NCI-H82 treated with DMSO at 0.1 percent for 48 hours (cell line): ENCODE measurements around the gene ARHGEF12.

Experiments
- DNase-seq: peaks from one replicate; lab custom pipeline; 2025; ENCODE audit not compliant: unreplicated experiment; lab: John Stamatoyannopoulos, UW

ARHGEF12 gene

DNA sequence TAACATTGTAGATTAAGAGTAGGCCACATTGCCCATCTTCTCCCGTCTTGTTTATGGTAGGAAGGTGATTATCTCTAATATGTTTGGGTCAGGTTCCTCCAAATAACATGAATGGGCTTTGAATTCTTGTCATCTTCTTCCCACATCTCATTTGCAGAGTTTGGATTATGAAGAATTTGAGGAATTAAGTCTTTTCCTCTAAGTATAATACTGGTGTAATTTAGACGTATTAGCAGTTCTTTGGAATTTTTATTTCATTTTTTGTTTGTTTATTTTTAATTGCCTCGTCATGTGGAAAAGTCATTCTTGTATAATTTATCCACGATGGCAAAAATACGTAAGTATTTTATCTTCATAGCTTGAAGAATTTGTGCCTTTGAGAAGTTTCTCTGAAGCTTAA, 73.4 kb downstream of the ARHGEF12 start:
- no peak for DNase-seq

- no peak for DNase-seq
Measured at GRCh38 chr11:120410622-120411380, 74.6 kb downstream of the ARHGEF12 start.

- DNase-seq = peak; percentile 12
Measured at GRCh38 chr11:120413480-120413879, 77.3 kb downstream of the ARHGEF12 start.

DNA sequence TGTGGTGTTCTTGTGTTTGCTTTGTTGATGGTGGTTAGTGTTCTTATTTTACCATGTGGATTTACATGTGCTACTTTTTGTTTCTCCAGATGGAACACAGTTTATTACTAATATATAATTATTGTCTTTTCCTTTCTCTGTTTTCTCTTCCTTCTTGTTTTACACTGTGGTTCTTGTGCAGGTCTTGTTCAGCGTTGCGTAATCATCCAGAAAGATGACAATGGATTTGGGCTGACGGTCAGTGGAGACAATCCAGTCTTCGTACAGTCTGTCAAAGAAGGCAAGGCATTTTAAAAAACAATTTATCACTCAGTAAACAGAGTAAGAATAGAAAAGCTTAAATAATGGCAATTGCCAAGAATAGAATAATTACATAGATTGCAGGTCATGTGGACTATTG, 84.4 kb downstream of the ARHGEF12 start:
- no peak for DNase-seq

DNA sequence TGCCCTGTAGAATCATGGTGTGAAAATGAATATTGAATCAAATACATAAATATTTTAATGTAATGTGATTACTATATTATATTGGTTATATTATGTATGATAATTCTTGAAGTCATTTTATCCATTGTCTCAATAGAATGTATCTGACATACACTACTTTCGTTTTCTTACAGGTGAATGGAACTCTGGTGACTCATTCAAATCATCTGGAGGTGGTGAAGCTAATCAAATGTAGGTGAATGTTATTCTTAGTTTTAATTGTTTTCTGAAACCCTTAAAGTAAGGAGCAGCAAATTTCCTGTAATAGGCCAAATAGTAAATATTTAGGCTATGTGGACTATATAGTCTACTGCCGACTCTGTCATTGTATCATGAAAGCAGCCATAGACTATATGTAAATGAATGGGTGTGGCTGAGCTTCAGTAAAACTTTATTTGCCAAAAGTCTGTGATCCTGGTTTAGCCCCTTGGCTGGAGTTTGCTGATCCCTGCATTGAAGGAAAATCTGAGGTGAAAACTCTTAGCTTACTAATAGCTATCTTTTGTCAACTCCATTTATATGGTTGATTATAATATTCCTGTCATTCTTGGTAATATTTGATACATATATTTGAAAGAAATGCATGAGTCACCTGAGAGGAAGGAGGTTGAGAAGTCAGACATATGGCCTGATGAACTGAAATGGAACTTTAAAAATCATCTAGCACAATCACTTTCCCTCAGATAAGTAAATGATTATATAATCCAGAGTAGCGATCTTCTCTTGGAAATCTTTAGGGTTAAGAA, 88.2 kb downstream of the ARHGEF12 start:
- DNase-seq = no peak

DNA sequence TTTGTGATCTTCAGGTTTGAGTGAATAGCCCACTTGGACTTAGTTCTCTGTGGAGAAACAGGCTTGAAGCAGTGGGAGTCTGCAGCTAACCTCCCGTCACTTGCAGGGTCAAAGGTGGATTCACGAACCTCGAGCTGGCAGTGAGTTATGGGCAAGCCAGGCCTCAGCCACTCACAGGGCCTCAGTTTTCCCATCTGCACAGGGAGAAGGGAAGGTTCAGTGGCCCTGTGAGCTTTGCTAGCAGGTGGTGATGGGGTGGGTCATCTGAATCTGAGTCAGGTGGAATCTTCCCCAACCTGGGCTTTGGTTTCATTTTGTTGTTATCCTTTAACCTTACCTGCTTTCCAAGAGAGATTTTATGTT, 88.7 kb downstream of the ARHGEF12 start:
- DNase-seq = no peak

DNA sequence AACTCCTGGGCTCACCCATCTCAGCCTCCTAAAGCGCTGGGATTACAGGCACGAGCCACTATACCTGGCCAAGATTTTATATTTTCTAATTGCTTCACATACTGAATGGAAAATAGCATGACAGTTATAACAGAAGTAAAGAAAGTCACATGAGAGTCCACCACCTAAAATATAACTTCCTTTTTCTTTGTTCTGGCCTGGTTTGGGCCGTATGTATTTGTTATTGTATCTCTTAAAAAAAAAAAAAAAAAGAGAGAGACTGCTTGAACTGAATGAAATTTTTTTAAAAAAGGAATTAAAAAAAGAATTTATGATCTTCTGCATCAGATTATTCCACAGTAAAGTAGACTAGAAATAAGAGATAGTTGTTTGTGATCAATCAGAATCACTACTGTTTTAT, 89.3 kb downstream of the ARHGEF12 start:
- DNase-seq = no peak

DNA sequence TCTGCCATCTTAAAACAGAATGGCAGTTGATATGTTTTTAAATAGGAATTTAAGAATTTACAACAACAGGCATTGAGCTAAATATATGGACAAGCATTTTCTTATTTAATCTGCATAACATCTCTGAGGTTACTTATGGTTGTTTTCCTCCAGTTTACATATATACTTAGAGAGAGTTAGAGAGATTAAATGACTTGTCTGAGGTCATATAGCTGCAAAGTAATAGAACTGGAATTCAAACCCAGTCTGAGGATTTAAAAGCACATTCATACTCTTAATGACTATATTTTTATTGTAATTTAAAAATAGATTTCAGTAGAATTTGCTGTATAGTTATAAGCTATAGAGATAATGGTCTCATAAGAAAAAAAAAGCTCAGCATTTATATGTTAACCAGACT, 93.9 kb downstream of the ARHGEF12 start:
- DNase-seq = no peak

DNA sequence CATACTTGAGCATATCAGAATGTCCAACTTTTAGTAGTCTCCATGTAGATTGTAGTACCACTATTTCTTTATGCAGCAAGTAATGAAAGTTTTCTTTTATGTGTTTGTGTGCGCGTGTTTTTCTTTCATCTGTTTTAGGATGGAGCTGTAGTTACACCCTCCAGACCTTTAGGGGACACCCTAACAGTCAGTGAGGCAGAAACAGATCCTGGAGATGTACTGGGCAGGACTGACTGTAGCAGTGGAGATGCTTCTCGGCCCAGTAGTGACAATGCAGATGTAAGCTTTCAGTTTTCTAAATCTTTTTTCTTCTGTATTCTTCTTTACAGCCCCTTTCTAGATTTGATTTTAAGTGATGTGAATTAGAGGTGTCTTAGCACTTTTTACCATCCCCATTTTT, 95.4 kb downstream of the ARHGEF12 start:
- no peak for DNase-seq

GRCh38 chr11:120432056-120433018, 96.1 kb downstream of the ARHGEF12 start:
- no peak for DNase-seq

DNA sequence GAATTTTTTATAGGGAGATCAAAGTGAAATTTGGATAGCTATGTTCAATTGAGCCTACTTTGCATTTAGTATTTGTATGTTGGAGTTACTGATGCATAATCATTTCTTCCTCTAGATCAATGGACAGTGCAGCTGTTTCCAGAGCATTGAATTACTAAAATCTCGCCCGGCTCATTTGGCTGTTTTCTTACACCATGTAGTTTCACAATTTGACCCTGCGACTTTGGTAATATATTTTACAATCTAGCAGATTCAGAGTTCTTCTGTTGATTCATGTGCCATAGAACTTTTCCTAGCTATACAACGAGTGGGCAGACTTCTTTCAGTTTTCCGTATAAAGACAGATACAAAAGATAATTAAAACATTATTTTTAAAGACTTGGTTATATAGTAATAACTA, 105.4 kb downstream of the ARHGEF12 start:
- no peak for DNase-seq

DNA sequence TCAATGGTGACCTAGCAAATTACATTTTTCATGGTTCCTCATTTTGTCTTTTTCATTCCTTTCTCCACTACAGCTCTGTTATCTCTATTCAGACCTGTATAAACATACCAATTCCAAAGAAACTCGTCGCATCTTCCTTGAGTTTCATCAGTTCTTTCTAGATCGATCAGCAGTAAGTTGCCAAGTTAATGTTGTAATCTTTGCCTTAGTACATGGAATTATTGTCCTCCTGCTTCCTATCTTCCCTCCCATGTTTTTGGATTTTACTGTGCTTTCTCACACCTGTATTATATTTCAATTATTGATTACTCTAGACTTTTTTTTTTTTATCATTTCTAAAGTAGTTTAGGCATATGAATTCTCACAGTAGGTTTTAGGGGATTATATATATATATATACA, 105.8 kb downstream of the ARHGEF12 start:
- no peak for DNase-seq

DNA sequence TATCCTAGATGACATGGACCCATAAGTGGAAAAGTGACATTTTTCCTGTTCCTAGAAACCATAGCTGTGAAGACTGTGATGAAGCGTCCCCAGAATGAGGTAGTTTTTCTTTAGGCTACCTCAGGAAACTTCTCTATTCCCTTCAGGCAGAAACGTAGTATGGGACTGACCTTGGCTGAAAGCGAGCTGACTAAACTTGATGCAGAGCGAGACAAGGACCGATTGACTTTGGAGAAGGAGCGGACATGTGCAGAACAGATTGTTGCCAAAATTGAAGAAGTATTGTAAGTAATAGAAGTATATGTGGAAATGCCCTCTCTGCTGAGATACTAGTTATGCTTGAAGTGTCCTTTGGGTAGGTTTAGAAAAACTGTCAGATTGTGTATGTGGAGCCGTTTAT, 110.6 kb downstream of the ARHGEF12 start:
- DNase-seq = no peak

DNA sequence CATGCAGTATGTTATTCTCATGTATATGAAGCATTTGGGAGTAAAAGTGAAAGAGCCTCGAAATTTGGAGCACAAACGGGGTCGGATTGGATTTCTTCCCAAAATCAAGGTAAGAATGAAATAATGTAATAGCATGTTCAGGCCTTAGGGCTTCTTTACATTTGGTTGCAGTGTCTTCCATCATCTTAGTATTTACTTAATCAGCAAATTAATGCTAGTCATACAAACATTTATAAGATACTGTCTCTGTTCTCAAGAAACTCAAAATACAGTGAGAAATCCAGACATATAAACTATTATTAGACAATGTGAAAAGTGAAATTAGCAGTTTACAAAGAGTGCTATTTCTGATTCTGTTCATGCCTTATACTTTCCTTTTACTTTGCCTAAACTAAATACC, 112.0 kb downstream of the ARHGEF12 start:
- DNase-seq = no peak

DNA sequence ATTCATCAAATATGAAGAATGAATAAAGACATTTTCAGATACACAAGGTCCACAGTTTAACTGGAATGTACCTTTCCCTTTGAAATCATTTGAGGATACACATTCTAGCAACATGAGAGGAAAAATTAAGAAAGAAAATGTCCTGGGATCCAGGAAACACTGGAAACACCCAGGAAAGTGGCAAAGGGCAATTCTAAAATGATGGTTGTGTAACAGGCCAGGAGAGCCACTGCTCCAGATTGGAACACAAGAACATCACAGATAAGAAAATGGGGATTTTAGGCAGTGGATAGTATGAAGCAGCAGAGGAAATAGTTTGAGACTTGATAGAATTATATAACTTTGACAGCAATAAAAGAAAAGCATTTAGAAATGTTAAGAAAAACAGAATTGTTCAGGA, 119.3 kb downstream of the ARHGEF12 start:
- no peak for DNase-seq

GRCh38 chr11:120457996-120458395, 121.8 kb downstream of the ARHGEF12 start:
- no peak for DNase-seq

DNA sequence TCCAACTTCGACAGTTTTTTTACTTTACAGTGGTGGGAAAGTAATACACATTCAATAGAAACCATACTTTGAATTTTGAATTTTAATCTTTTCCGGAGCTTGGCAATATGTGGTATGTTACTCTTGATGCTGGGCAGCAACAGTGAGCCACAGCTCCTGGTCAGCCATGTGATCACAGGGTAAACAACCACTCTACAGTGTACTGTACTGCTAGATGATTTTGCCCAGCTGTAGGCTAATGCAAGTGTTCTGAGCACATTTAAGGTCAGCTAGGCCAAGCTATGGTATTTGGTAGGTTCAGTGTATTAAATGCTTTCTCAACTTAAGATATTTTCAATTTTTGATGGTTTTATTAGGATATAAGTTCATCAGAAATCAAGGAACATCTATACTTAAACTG, 126.6 kb downstream of the ARHGEF12 start:
- DNase-seq = no peak

DNA sequence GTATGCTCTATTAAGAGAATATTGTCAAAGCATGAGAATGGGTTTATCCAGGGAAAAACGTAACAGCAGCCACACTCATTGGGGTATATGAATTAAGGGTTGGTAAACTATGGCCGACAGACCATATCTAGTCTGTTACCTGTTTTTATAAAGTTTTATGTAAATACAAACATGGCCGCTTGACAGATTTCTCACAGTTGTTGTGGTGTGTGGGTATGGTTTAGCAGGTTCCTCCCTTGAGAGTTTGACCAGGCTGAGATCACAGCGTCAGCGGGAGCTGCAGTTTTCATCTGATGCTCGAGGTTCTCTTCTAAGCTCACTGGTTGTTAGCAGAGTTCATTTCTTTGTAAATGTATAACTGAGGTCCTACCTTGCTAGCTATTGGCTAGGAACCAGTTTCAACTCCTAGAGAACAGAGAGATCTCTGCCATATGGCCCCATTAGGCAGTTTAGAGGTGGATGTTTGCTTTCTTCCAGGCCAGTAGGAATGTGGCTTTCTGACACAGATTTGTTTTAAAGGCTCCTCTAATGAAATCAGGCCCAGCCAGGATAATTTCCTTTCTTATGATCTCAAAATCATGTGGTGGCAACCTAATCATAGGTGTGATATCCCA, 129.8 kb downstream of the ARHGEF12 start:
- DNase-seq = no peak

- DNase-seq = no peak
Measured at GRCh38 chr11:120467627-120468026, 131.4 kb downstream of the ARHGEF12 start.

DNA sequence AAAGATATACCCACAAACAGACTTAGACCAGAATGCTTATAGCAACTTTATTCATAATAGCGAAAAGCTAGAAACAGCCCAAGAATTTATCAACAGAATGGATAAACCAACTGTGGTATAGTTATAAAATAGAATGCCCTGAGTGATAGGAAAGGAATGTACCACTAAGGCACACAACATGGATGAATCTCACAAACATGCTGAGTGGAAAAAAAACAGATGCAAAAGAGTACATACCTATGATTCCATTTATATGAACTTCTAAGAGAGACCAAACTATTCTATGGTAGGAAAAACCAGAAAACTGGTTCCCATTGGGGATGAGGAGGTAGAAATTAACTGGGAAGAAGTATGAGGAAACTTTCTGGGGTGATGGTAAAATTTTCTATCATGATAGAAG, 134.9 kb downstream of the ARHGEF12 start:
- no peak for DNase-seq

DNA sequence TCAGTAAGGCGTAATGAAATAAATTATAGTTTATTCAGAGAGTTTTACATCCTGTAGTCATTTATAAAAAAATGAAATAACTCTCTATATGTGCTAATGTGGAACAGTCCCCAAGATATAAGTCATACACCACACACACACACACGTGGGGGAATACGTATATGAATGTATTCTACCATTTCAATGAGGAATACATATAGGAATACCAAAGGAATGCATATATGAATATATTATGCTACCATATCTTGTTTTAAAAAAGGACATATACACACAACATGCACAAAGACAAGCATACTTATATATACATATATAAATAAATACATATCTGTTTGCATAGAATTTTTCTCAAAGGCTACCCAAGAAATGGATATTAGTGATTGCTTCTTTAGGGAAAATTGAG, 135.8 kb downstream of the ARHGEF12 start:
- no peak for DNase-seq
